Endodermal cell (in vitro differentiated cells): ENCODE data around the gene SMARCD1. TPM values are rescaled to one million over a fixed set of nuclear protein-coding genes. Genes with fewer than 3 reads are reported as not detected.

ENCODE experiments used
- DNase-seq: peaks from one replicate; pipeline ENCODE4 v3.0.0-alpha.2; 2017
- H3K27ac ChIP-seq: 2 replicates; pipeline ENCODE4 v1.5.1; 2013; ENCODE audit warnings: mild to moderate bottlenecking, low read depth, low read length, moderate library complexity
- H3K27me3 ChIP-seq: 2 replicates; pipeline ENCODE4 v1.6.1; 2013; ENCODE audit warnings: mild to moderate bottlenecking, low read length, moderate library complexity; ENCODE audit not compliant: insufficient read depth, control insufficient read depth, poor library complexity, severe bottlenecking
- H3K36me3 ChIP-seq: 2 replicates; pipeline ENCODE4 v1.7.0; 2013; ENCODE audit warnings: mild to moderate bottlenecking, low read length, moderate library complexity; ENCODE audit not compliant: control insufficient read depth, insufficient read depth
- H3K4me1 ChIP-seq: one replicate; pipeline ENCODE4 v1.7.0; 2013; ENCODE audit warnings: low read length; ENCODE audit not compliant: control insufficient read depth, insufficient read depth
- H3K4me3 ChIP-seq: 2 replicates; pipeline ENCODE4 v1.5.1; 2013; ENCODE audit warnings: mild to moderate bottlenecking, low read length, moderate library complexity
- H3K9ac ChIP-seq: 2 replicates; pipeline ENCODE4 v1.6.1; 2013; ENCODE audit warnings: mild to moderate bottlenecking, low read length, moderate library complexity; ENCODE audit not compliant: poor library complexity, severe bottlenecking; ENCODE audit errors: extremely low read depth
- H3K9me3 ChIP-seq: 2 replicates; pipeline ENCODE4 v1.6.1; 2013; ENCODE audit warnings: mild to moderate bottlenecking, low read length, moderate library complexity; ENCODE audit not compliant: control insufficient read depth
- H3K27ac Mint-ChIP-seq: 2 replicates; pipeline ENCODE4 v1.8.0; 2020; ENCODE audit warnings: mixed read lengths
- H3K27me3 Mint-ChIP-seq: 2 replicates; pipeline ENCODE4 v1.8.0; 2021; ENCODE audit warnings: mild to moderate bottlenecking, mixed read lengths; ENCODE audit not compliant: insufficient read depth
- H3K36me3 Mint-ChIP-seq: 2 replicates; pipeline ENCODE4 v1.8.0; 2020; ENCODE audit warnings: low read depth, mixed read lengths
- H3K4me1 Mint-ChIP-seq: 2 replicates; pipeline ENCODE4 v1.8.0; 2020; ENCODE audit warnings: mixed read lengths
- H3K4me3 Mint-ChIP-seq: 2 replicates; pipeline ENCODE4 v1.8.0; 2020; ENCODE audit warnings: mild to moderate bottlenecking, moderate library complexity, mixed read lengths
- H3K9me3 Mint-ChIP-seq: 2 replicates; pipeline ENCODE4 v1.8.0; 2020; ENCODE audit warnings: mild to moderate bottlenecking, mixed read lengths
- CTCF ChIP-seq: fragments of 200-600 bp; sonication (generic); conservative IDR thresholded peaks from 2 replicates; pipeline ENCODE4 v1.5.0; 2021; ENCODE audit warnings: antibody characterized with exemption, mild to moderate bottlenecking
- WGBS, 2 experiments: methylation state at CpG; one replicate each; pipeline versions ENCODE4 v1.1.5 to v1.1.7; 2013; ENCODE audit warnings: missing lambda C conversion rate in 2 of 2, mixed read lengths in 1 of 2; ENCODE audit not compliant: insufficient coverage in 1 of 2, insufficient read length in 1 of 2; 5-methylcytosine and 5-hydroxymethylcytosine counted together
- total RNA-seq, 2 donors: library from RNA; stranded (reverse); fragmentation: NEBNext Ultra II Directional in 1 of 2; extraction: Animal tissue kit (Norgen Biotek cat#: 25700) in 1 of 2; gene quantifications; 2 replicates in 1 of 2; 3 replicates in 1 of 2; pipeline ENCODE4 v1.2.1, GENCODE V29; 2021

The SMARCD1 gene
- total RNA-seq, 2 donors from 2014 or later, result 118 to 125 TPM

GRCh38 chr12:50043854-50044253 is 41.3 kb upstream of the SMARCD1 start:
- Histone ChIP-seq H3K4me3 (no peak overlapping the region), H3K36me3 (no peaks in the 10 kb centered on the region), H3K27me3 (peaks cover 6% of the 10 kb centered on the region), H3K4me1 (no peaks in the 10 kb centered on the region), H3K9me3 (no peaks in the 10 kb centered on the region), H3K27ac (no peak overlapping the region), H3K9ac (no peak overlapping the region)
- Mint-ChIP-seq H3K36me3 (no peaks in the 10 kb centered on the region), H3K4me1 (peaks cover 7% of the 10 kb centered on the region), H3K9me3 (no peaks in the 10 kb centered on the region), H3K4me3 (no peak overlapping the region), H3K27ac (no peak overlapping the region), H3K27me3 (peaks cover 48% of the 10 kb centered on the region)
- DNase-seq, result no peak
- 88% methylated on average over 3 to 6 of the region's 6 CpGs for WGBS, 2 experiments
- no peak for TF ChIP-seq CTCF

- H3K27me3 Mint-ChIP-seq, result peaks cover 67% of the 10 kb centered on the region
- H3K9me3 Mint-ChIP-seq, result no peaks in the 10 kb centered on the region
- no peak overlapping the region for H3K4me3 Mint-ChIP-seq
- no peak overlapping the region for H3K27ac ChIP-seq
- H3K4me1 Mint-ChIP-seq, result peaks cover 11% of the 10 kb centered on the region
- no peaks in the 10 kb centered on the region for H3K36me3 Mint-ChIP-seq
- H3K27ac Mint-ChIP-seq, result no peak overlapping the region
- H3K9ac ChIP-seq, result no peak overlapping the region
- no peak for TF ChIP-seq CTCF
- no peak for DNase-seq
- no peaks in the 10 kb centered on the region for H3K4me1 ChIP-seq
- H3K4me3 ChIP-seq, result no peak overlapping the region
- WGBS, 2 experiments, result 93 to 94% methylated on average over 4 to 7 of the region's 7 CpGs
- H3K36me3 ChIP-seq, result no peaks in the 10 kb centered on the region
- peaks cover 32% of the 10 kb centered on the region for H3K27me3 ChIP-seq
- no peaks in the 10 kb centered on the region for H3K9me3 ChIP-seq
These were observed 37.4 kb upstream of the SMARCD1 start for GRCh38 chr12:50047693-50048250.

- Histone ChIP-seq H3K4me3 (no peak overlapping the region), H3K27me3 (peaks cover 39% of the 10 kb centered on the region), H3K9me3 (no peaks in the 10 kb centered on the region), H3K36me3 (no peaks in the 10 kb centered on the region), H3K4me1 (no peaks in the 10 kb centered on the region), H3K9ac (no peak overlapping the region), H3K27ac (no peak overlapping the region)
- H3K27ac Mint-ChIP-seq, result no peak overlapping the region
- peaks cover 11% of the 10 kb centered on the region for H3K4me1 Mint-ChIP-seq
- H3K9me3 Mint-ChIP-seq, result no peaks in the 10 kb centered on the region
- H3K4me3 Mint-ChIP-seq, result peak overlapping the region; percentile 49
- DNase-seq, result no peak
- H3K36me3 Mint-ChIP-seq, result no peaks in the 10 kb centered on the region
- peaks cover 70% of the 10 kb centered on the region for H3K27me3 Mint-ChIP-seq
- 91 to 100% methylated on average over 3 of the region's 3 CpGs for WGBS, 2 experiments
- no peak for TF ChIP-seq CTCF
These were observed 35.7 kb upstream of the SMARCD1 start for GRCh38 chr12:50049254-50050118.
